Fibroblast of skin of scalp (primary cell): Measurements from ENCODE around the gene PLPPR3.
"Not testable (repeated sequence)": the region's sequence is repeated elsewhere in the genome, so short reads cannot be mapped to it uniquely, and the experiment has no call there.

Source experiments
- DNase-seq: peaks from one replicate; pipeline ENCODE4 v3.0.0-alpha.2; 2013

PLPPR3 gene

DNA sequence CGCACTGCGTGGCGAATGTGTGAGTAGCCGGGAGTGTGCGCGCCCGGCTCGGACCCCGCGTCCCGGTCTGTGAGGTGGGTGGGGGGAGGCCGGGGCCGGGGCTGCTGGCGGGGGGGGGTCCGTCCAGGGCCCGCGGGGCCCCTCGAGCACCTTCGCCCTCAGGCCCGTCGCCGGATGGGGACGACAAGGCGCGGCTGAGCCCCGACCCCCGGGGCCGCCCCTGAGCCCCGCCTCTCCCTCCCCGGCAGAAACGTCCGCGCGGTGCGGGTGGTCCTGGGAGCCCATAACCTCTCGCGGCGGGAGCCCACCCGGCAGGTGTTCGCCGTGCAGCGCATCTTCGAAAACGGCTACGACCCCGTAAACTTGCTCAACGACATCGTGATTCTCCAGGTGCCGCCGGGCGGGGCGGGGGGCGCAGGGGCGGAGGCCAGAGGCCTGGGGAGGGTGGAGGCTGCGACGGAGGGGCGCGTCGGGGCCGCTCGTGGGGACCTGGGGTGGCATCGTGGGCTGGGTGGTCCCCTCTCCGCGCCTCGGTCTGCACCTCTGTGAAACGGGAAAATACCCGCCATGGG lies 31.3 kb upstream of the PLPPR3 start:
- DNase-seq: no peak

- DNase-seq: no peak
Observed at GRCh38 chr19:852136-853013, 30.6 kb upstream of the PLPPR3 start, which contains the start of gene ELANE. TSS of gene ELANE (plus strand) at chr19:852303. CDS start at chr19:852329, 26 bp downstream.

DNA sequence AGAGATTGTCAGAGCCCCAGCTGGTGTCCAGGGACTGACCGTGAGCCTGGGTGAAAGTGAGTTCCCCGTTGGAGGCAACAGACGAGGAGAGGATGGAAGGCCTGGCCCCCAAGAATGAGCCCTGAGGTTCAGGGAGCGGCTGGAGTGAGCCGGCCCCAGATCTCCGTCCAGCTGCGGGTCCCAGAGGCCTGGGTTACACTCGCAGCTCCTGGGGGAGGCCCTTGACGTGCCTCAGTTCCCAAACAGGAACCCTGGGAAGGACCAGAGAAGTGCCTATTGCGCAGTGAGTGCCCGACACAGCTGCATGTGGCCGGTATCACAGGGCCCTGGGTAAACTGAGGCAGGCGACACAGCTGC lies 29.2 kb upstream of the PLPPR3 start:
- DNase-seq: no peak

DNA sequence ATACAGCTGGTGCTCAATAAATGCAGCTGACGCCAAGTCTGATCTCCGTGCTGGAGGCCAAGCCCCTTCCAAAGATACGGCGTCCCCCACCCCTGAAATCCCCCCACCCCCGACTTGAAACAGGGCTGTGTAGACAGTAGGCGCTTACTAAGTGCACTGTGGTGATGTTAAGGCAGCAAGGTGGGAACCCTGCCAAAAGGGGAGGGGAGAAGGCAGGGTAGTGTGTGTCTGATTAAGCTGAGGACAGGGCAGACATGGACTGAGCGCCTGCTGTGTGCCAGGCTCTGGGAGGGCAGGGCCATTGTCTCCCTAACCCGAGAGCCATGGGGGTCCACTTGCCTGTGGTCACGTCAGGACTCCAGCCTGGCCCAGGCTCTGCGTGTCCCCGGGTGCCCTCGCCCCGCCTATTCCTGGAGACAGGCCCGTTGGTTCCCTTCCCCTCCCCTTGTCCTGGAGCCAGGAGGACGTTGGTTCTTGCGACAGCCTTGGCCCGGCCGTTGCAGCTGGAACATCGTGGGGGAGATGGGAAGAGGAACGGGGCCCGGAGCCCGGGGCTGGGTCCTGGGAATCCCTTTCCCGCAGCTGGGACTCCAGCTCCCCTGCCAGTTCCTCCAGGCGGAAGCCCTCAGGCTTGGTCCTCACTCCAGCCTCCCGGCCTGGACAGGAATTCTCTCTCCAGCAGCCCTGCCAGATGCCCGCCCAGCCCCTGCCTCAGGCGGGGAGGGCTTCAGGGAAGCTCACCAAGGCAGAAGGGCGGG lies 28.6 kb upstream of the PLPPR3 start:
- DNase-seq: peak; percentile 93

DNA sequence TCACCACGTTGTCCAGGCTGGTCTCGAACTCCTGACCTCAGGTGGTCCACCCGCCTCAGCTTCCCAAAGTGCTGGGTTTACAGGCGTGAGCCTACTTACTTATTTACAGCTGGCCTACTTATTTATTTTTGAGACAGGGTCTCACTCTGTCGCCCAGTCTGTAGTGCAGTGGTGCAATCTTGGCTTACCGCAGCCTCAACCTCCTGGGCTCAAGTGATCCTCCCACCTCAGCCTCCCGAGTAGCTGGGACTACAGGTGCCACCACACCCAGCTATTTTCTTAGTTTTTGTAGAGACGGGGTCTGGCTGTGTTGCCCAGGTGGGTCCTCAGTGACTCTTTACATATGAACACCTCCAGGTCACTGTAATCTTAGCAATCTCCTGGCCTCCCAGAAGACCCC lies 27.4 kb upstream of the PLPPR3 start:
- DNase-seq: not testable (repeated sequence)

- no peak for DNase-seq
Observed at GRCh38 chr19:848386-848921, 26.7 kb upstream of the PLPPR3 start.

DNA sequence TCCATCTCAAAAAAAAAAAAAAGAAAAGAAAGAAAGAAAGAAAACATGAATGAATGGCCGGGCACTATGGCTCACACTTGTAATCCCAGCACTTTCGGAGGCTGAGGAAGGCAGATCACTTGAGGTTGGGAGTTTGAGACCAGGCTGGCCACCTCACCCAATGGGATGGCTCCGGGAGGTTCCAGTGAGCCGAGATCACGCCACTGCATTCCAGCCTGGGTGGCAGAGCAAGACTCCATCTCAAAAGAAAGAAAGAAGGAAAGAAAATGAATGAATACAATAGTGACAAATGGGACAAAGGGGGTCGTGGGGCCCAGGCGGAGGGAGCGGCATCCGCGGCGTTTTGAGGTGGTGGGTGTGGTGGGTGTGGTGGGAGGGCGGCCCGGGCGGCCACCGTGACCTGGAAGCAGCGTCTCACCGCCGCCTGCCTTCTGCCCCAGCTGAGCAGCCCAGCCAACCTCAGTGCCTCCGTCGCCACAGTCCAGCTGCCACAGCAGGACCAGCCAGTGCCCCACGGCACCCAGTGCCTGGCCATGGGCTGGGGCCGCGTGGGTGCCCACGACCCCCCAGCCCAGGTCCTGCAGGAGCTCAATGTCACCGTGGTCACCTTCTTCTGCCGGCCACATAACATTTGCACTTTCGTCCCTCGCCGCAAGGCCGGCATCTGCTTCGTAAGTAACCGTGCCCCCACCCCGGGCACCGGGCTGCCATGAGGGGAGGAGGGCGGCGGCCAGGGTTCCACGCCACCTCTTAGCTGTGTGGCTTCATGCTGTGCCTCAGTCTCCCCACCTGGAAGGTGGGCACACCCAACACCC lies 24.2 kb upstream of the PLPPR3 start:
- DNase-seq: no peak

DNA sequence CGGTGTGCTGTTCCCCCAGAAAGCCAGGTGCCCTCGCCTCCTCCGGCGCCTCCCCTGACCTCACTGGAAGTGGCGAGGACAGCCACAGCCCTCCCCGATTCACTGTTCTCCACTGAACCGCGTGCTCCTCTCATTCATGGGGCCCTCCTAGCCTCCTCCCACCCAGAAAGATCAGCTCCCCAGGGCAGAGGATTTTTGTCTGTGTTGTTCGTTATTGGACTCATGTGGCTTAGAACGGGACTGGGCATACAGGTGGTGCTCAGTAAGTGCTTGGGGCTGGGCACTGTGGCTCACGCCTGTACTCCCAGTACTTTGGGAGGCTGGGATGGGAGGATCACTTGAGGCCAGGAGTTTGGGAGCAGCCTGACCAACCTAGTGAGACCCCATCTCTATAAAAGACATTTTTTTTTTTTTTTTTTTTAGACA lies 22.8 kb upstream of the PLPPR3 start:
- DNase-seq: no peak

DNA sequence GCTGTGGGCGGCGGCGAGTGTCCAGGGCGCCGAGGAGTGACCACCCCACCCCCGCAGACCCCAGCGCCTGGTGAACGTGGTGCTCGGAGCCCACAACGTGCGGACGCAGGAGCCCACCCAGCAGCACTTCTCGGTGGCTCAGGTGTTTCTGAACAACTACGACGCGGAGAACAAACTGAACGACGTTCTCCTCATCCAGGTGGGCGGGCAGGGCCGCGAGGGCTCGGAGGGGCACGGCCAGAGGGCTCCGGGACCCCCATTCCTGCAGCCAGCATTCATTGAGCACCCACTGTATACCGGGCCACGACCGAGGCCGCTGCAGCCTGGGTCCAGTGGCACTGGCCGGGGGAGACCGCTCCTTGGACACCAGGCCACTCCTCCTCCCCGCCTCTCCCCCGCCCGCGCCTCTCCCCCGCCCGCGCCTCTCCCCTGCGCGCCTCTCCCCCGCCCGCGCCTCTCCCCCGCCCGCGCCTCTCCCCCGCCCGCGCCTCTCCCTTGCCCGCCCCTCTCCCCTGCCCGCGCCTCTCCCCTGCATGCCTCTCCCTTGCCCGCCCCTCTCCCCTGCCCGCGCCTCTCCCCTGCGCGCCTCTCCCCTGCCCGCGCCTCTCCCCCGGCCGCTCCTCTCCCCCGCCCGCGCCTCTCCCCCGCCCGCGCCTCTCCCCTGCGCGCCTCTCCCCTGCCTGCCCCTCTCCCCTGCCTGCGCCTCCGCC lies 22.2 kb upstream of the PLPPR3 start:
- no peak for DNase-seq

GRCh38 chr19:843180-843835 lies 21.6 kb upstream of the PLPPR3 start:
- DNase-seq: no peak

DNA sequence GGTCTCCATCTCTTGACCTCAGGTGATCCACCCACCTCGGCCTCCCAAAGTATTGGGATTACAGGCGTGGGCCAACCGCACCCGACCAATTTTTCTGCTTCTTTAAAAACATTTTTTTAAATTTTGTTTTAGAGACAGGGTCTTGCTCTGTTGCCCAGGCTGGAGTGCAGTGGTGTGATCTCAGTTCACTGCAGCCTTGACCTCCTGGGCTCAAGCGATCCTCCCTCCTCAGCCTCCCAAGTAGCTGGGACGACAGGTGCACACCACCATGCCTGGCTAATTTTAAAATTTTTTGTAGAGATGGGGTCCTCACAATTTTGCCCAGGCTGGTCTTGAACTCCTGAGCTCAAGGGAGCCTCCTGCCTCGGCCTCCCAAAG lies 21.0 kb upstream of the PLPPR3 start:
- DNase-seq: not testable (repeated sequence)

DNA sequence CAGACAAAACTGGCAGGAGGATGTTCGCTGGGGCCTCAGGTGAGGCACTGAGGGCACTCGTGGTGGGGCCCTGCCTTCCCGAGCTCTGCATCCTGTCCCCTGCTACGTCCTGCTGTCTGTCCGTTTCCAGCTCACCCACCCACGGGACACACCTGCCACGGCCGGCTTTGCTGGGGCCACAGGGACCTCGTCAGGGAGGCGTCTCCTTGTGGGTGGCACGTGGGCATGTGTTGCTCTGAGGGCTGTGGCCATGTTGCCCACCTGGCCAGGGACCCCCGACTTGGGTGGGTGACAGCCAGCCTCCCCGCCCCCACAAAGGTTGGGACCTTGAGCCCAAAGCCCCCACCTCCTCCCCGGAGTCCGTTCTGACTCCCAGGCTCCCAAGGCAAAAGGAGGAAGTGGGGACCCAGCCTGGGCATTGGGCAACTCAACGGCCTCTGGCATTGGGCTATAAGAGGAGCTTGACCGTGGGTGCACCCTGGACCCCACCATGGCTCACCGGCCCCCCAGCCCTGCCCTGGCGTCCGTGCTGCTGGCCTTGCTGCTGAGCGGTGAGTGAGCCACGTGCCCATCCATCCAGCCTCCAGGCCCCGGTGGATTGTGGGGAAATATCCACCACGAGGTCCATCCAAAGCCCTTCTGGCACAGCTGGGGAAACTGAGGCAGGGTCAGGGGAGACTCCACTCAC lies 18.9 kb upstream of the PLPPR3 start, which contains the start of gene PRTN3:
Gene PRTN3 (plus strand): TSS at position 481 of the 688 bp plus-strand sequence. CDS start 10 bp downstream, at position 491.
- no peak for DNase-seq

DNA sequence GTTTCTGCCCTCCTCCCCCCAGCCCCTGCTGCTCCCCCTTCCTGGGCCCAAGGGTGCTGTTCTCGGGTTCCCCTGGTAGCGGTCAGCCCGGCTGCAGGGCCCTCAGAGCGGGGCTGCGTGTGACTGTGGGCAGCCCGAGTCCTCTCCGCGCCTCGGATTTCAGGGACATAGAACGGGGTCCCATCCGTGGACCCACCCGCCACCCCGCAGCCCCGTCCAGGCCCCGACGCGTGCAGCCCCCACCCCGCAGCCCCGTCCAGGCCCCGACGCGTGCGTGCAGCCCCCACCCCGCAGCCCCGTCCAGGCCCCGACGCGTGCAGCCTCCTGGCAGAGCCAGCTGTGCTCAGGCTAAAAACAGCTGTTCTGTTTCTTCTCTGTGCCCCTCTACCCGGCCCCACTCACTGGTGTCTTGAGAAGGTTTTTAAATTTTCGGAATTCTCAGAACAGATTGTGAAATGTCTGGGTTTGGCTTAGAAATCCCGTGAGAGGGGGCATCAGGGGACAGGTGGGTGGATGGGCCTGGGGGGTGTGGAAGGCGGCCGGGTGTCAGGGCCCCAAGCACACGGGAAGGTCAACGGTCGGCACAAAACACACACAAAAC lies 13.6 kb upstream of the PLPPR3 start:
- DNase-seq: no peak

GRCh38 chr19:834216-834615 lies 12.5 kb upstream of the PLPPR3 start:
- DNase-seq: no peak

DNA sequence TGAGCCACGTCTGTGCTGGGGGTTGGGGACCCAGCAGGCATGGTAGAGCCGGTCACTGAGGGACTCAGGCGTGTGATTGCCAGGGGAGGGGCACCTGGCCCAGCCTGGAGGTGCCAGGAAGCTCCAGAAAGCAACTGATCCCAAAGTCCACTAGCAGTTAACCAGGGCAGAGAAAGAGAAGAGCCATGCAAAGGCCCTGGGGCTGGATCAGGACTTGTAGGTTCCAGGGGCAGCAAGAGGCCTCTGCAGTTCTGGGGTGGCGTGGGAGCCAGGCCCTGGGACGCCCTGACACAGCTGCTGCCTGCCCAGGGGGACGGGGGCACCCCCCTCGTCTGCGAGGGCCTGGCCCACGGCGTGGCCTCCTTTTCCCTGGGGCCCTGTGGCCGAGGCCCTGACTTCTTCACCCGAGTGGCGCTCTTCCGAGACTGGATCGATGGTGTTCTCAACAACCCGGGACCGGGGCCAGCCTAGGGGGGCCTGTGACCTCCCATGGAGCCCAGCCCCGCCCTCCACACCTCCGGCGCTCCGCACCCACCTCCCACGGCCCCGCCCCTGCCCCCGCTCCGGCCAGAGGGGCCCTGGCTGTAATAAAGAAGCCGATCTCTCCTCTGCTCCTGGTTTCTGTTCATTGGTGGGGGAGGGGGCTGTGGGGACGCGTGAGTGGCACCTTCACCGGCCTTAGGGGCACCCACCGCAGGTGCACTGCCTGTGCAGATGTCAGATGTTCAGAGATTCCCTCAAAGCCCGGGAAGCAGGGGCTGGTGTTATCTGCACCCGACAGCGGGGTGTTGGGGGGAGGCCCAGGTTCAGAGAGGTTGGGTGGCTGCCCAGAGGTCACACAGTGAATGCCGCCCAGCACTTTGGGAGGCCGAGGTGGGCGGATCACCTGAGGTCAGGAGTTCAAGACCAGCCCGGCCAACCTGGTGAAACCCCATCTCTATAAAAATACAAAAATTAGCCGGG lies 9.9 kb upstream of the PLPPR3 start:
- DNase-seq: no peak

GRCh38 chr19:829129-829758 lies 7.5 kb upstream of the PLPPR3 start:
- DNase-seq: no peak

DNA sequence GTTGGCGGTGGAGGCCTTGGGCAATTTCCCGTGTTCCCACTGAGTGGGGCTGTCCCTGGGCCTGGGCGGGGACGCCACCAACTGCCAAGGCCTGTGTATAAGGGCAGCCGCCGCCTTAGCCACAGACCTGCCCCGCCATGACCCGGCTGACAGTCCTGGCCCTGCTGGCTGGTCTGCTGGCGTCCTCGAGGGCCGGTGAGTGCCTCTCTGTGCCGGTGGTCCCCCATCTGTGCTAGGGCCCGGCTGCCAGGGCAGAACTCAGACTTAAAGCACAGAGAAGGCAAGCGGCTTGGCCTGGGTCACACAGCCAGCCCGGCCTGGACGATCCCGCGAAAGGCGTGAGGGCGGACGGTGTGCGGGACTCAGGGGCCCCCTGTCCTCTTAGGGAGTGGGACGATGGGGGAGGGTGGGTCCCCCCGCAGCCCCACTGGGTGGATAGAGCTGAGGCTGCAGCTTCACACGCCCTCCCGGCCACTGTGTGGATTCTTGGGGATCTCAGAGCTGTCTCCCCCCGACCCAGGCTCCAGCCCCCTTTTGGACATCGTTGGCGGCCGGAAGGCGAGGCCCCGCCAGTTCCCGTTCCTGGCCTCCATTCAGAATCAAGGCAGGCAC lies 6.1 kb upstream of the PLPPR3 start, which contains the start of gene AZU1:
Gene AZU1 (plus strand): TSS at position 128 of the 612 bp plus-strand sequence. CDS start 10 bp downstream, at position 138.
- no peak for DNase-seq

DNA sequence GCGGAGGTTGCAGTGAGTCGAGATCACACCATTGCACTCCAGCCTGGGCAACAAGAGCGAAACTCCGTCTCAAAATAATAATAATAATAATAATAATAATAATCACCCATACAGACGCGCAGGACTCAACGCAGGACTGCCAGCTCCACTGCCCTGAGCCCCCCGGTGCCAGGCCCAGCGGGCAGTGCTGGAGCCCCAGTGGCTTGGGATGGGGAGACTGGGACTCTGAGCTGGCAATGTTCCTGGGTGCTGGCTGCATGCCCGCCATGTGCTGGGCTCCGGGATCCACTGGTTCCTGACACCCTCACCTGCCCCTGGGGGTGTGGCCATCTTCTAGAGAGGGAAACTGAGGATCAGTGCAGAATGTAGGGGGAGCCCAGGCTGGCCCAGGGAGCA lies 5.6 kb upstream of the PLPPR3 start:
- DNase-seq: no peak
